Measurements from ENCODE around the gene CD93.
A peak's percentile ranks its signal among the peaks of the same experiment; 100 is the strongest.

The CD93 gene

GRCh38 chr20:23086056-23086566, at the start of gene CD93:
TSS of gene CD93 (minus strand) at chr20:23086324. CDS start at chr20:23086192, 132 bp downstream.
- DNase-seq: peak; percentile 7 to 62

- DNase-seq: no peak
Measured at GRCh38 chr20:23133560-23133998, 47.5 kb upstream of the CD93 start.

DNA sequence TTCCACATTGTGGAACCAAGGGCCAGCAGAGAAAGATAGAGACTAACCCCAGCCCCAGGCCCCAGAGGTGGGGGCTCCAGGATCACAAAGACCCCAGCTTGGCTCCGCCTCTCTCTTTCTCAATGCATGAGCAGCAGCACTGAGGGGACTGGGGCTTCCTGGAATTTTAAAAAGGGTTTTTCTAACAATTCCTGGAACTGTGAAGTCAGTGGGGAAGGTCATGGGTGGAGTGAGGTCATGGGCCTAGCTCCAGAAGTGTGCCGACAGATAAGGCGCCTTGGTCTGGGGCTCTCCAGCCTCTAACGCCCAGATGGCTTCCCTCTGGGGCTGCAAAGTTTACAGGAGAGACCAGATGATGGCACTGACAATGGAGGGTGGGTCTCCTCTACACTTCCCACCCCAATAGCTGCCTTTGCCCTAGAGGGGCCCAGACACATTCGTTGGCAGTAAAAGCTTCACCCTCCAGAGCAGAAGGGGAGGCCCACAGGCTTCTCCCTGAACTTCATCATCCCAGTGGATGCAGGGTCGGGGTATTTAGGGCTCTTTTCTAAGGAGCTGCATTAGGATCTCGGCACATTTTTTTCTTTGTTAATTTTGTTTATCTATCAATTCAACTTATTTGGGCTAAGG, 46.9 kb upstream of the CD93 start:
- no peak for DNase-seq

- peak in 1 of 2 donors; percentile 22 for DNase-seq
Measured at GRCh38 chr20:23132293-23132929, 46.3 kb upstream of the CD93 start.

DNA sequence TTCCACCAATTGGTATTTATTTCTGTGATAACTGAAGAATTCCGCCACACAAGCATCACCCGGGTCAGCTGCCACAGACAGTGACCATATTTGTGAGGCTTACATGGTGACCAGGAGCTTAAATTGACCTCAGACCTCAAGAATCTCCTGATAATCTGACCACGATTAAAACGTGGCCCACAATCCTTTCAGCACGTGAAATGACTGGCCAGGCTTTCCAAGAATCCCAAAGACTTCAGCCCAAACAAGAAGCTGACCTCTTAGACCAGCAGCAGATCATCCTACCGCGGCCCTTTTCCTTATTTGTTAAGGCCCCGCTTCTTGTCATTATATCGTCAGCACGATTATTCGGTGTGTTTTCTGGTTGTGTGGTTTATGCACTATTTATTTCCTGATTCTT, 45.6 kb upstream of the CD93 start:
- no peak for DNase-seq

GRCh38 chr20:23130622-23131140, 44.6 kb upstream of the CD93 start:
- no peak for DNase-seq

DNA sequence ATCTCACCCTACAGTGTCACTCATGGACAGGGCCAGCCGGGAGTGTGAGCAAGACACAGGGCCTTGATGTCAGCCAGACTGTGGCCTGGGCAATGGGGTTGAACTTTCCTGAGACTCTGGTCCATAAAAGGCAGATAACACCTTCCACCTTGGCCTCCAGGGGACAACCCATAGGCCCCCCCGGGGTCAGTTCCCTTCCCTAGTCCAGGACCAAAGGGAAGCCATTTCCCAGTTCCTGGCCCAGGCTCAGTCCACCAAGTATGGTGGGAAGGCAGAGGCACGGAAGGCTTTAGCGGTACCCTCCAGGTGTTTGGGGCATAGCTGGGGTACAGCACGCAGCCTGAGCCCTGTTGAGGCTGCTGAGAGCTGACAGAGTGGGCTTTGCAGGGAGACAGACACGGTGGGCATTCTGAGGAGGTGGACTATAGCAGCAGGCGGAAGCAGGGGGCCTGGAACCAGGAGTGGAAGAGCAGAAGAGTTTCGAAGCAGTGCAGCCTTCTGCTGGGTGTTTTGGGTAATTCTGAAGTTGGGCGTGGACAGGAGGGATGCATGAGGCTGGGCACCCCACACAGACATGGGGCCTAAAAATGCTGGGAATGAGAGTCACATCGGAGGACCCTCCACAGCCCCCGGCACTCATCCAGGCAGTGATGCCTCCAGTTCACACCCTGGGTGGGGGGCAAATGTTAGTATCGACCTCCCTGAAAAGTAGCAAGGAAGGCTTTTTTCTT, 43.9 kb upstream of the CD93 start:
- DNase-seq: no peak

DNA sequence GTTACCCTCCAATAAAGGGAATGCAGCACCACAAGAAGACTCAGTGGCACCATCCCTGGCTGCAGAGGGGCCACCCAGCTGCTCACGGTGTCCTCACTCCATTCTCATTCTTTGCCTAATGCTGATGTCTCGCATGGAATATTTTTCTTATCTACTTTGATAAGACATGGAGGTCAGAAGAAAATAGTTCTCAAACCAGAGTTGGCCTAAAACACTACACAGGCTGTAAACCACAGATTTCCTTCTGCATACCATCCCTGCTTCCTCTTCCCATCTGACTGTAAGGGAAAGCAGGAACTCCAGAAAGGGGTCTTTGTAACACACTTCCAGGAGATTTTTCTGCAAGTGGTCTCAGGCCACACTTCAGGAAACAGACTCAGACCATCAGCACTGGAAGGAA, 43.1 kb upstream of the CD93 start:
- DNase-seq: no peak

DNA sequence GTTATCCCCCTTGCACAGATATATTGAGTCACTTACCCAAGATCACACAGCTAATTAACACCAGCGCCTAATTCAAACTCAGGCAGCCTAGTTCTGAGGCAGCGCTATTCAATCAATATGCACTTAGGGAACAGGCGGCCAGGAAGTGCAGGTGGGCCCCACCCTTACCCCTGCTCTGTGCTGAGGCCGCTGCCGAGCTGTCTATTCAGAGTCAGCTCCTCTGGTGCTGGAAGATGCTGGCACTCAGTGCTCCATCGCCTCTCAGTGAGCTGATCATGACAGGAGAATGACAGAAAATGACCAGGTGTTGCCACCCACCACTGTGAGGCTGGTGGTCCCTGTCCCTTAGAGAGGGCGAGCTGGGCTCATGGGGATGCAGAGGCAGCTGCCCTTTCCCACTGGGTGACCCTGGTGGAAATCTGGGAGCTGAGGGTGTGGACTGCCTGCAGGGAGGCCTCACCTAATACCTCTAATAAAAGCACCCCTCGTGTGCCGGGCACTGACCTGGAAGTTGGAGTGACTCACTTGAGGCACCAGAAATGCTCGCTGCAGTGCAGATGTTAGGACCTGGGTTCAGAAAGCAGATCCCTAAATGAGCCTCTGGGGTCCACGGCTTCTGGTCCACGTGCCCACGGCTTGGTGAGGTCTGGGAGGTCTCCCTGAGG, 42.5 kb upstream of the CD93 start:
- no peak for DNase-seq

DNA sequence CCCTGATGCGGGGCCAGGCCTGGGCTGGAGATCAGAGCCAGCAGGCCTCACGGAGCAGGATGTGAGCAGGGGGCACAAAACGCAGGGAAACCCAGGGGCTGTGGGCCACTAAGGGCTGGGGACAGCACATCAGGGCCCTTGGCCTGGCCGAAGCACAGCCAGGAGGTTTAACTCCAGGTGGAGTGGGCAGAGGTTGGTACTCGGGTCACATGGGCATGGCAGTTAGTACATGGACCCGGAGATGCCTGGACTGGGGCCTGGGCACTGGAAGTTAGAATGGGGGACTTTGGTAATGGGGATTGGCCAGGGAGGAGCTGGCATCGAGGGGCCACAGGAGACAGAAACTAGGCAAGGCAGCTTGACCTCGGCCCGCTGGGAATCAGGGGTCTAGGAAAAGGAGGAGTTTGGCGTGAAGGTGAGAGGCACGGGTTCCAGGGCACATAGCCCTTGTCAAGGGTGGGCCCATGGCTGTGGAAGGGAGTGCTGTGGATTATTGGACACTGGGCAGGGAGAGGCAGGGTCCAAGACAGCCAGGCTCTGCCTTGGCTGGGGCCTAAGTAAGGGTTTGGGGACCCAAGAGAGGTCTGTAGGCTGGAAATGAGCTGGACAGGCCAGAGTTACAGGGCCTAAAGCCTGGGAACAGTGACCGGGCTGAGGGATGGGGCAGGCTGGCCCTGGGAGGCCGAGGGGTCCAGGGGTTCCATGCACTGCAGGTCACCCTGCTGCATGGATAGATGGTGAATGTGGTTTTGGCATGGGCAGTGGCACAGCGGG, 41.6 kb upstream of the CD93 start:
- DNase-seq: no peak

DNA sequence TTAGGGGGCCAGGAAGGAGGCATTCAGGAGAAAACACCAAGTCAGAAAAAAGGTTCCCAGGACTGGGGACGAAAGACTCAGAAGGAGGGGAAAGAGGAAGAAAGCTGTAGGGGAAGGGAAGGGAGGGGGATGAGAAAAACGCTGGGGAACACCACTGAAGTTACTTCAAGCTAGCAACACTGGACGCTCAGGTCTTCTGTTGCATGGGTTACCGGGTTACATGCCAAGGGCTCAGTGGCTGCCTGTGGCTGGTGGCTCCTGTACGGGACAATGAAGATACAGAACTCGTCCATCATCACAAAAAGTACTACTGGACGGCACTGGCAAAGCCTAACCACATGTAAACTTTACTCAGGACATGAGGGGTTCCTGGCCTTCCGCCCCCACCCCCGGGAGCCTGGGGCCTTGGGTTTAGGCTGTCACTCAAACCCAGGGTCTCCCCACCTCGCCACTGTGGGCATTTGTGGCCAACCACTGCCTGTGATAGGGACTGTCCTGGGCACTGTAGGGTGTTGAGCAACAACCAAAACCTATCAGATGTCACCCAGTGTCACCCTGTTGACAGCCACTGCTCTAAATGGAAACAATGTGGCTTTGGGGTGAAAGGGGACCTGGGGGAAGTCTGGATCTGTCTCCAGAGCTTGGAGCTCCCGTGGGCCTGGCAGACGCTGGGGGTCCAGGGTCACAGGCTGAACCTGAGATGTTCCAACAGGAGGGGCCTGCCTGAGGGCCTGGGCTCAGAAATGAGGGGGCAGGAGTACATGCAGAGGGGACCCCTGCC, 40.3 kb upstream of the CD93 start:
- DNase-seq: peak in 1 of 2 donors; percentile 29

DNA sequence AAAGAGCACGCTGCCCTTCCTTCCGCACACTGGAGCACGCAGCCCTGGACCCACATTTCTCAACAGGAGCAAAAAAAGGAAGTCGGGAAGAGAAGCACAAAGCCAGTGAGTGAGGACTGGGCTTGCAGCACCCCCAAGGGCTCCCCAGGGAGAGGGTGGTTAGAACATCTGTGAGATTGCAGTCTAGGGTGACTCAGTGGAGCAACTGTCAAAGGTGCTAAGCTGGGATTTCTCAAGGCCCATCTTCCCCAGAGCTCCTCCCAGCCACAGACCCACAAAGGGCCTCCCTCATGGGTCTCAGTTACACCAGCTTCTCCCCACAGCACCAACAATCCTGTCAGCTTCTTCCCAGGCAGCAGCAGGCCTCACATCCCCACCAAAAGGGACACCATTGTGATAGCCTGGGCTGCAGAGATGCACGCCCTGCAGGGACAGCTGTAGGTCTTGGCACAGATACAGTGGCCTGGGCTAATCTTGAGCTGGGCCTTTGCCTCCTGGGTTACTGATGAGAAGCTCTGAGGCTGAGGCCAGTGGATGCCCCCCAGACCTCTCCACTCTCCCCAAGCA, 39.6 kb upstream of the CD93 start:
- DNase-seq: peak in 1 of 2 donors; percentile 74

DNA sequence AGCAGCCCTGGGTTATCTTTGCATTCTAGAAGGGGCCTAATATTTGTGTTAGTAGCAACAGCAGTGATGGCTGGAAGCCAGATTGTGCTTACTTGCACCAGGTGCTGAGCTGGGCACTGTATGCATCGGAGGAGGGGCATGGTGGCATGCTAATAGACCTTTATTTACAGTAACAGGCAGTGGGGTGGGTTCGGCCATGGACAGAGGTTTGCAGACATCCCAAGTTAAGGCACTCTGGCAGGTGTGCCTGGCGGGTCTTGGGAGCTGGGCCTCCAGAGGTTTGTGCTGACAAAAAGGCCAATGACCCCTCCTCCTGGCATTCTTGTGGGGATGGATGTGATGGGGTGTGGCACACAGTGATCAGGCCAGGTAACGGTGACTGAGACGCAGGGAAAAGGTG, 39.0 kb upstream of the CD93 start:
- no peak for DNase-seq

GRCh38 chr20:23123886-23124285, 37.8 kb upstream of the CD93 start:
- DNase-seq: no peak

GRCh38 chr20:23122796-23123655, 36.9 kb upstream of the CD93 start:
- no peak for DNase-seq

- DNase-seq: no peak
Measured at GRCh38 chr20:23122321-23122720, 36.2 kb upstream of the CD93 start.

- DNase-seq: no peak
Measured at GRCh38 chr20:23121751-23122320, 35.7 kb upstream of the CD93 start.

DNA sequence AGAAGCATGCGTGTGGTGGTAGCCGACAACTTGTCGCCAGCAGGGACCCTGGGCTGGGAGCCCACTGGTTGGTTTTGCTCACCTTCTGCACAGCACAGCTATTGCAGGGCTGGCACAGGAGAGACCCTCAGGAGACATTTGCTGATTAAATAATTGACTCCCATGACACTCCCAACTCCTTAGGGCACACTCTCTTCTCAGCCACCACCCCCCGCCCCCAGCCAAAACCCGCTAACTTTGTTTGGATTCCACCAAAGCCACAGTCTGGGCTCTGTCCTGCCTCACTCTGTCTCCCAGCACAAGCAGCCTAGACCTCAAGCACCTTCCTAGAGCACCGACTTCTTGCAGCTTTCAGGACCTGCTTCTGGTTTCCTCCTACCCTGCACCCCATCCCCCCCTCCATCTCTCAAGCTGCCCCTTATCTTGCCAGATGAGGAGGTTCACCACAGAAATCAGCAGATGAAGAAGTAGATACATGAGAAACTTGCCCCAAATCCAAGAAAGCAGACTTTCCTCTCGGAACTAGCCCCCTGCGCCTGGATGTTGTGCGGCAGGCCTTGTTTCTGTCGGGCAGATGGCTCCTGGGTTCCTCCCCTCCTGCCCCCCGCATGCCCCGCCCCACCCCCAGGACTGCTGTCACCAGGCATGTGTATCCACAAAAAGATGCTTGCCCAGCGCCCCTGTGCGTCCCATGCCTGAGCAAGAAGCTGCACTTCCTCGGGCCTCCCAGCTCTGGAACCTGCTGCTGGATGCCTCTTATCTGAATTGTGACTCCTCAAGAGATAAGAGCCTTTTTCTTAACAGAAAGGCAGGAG, 35.0 kb upstream of the CD93 start:
- no peak for DNase-seq

DNA sequence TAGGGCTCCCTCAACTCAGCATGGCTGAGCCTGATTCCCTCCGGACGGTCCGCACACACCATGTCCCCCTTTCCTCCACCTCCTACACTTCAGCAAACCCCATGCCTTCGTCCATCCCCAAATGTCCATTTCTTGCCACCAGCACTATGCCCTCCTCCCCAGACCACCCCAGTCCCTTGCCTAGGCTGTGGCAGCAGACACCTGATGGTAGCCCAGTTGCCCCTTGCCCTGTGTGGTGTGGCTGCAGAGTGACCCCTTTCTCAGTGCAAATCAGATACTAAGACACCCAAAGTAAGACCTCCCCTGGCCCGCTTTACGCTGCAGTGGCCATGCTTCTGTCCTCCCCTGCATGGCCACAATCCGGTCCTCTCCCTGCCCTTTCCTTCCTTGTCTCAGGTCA, 34.1 kb upstream of the CD93 start:
- no peak for DNase-seq

All from CD4-positive, alpha-beta T cell treated with Interleukin-1 beta for 1 hour (primary cell).